GM20431 (cell line): ENCODE measurements around the gene SREBF1.
"Not testable (repeated sequence)": the region's sequence is repeated elsewhere in the genome, so short reads cannot be mapped to it uniquely, and the experiment has no call there.

ENCODE experiments used
- in situ Hi-C: fragments of 300-500 bp; cut with MseI, MboI; formaldehyde crosslinking; loops from one replicate; pipeline ENCODE4 v1.15.0; 2020; ENCODE audit warnings: low sequenced_read_pairs; ENCODE audit not compliant: unreplicated experiment

The SREBF1 gene

DNA sequence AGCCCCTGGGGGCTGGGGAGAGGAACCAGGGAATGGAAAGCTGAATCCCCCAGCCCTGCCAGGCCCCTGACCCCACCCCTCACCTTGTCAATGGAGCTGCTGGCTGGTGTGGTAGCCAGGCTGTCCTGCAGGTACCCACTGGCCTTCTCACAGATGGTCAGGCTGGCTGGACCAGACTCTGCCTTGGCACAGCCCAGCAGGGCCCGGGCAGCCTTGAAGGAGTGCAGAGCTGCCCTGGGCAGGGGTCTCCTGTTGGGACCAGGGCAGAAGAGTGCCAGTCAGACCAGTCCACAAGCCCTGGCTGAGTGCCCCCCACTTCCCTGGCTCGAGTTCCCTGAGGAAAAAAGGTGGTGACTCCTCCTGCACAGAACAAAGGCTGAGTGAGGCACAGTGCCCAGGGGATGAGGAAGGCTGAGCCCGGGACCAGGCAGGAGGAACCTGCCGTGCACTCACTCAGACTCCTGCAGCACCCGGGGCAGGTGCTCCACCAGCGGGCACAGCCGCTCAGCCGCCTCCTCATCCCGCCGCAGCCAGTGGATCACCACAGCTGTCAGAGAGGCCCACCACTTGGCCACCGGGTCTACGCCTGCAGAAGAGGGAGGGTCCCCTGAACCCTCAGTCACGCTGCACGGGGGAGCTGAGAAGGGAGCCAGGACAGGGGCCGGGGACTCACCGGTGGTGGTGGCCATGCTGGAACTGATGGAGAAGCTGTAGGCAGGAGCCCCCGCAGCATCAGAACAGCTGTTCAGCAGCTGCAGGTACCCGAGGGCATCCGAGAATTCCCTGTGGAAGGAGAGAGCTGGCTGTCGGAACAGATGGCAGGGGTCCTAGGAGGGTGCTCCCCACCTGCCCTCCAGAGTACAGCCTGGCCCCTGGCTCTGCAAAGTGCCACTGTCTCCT, 22.4 kb downstream of the SREBF1 start:
- in situ Hi-C loops = no loop called here

DNA sequence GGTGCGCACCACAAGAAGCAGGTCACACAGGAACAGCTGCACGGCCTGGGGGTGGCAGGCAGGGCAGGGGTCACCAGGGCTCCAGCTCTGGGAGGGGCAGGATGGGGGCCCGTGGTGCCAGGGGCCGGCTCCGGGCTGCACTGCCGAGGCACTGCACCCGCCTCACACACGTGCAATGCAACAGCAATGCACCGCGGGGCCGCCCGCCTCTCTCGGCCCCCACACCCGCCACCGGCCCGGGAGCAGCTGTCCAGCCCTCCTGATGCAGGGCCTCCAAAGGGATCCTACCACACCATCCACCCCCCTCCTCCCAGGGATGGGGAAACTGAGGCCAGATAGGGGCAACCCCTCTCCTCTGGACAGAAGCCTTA, 23.1 kb downstream of the SREBF1 start:
- in situ Hi-C loops = no loop called here

DNA sequence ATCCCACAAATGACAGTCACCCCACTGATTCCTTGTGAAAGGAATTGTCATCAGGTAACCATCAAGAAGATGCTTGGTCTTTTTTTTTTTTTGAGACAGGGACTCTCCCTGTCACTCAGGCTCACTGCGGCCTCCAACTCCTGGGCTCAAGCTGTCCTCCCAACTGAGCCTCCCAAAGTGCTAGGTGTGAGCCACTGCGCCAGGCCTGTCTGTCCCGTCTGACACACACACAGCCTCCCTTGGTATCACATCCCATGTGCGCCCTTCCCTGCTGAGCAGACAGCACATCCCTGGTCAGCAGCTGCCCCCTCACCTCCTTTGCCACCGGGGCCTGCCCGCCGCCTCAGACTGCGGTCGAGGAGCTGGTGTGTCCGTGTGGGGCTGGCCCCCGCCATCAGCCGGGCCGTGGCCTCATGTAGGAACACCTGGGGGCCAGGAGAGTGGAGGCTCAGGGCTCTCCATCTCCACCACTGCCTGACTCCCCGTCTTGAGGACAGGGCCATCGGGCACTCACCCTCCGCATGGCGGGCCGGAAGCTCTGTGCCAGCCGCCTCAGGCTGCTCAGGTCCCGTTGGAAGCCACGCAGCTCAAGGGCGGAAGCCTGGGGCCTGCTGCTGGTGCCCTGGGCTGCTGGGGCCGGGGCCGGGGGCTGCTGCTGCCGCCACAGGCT, 23.6 kb downstream of the SREBF1 start:
- in situ Hi-C loops = no loop called here

- in situ Hi-C loops = no loop called here
Observed at GRCh38 chr17:17812211-17813054, 24.4 kb downstream of the SREBF1 start.

- in situ Hi-C loops = no loop called here
Observed at GRCh38 chr17:17811381-17812210, 25.2 kb downstream of the SREBF1 start.

DNA sequence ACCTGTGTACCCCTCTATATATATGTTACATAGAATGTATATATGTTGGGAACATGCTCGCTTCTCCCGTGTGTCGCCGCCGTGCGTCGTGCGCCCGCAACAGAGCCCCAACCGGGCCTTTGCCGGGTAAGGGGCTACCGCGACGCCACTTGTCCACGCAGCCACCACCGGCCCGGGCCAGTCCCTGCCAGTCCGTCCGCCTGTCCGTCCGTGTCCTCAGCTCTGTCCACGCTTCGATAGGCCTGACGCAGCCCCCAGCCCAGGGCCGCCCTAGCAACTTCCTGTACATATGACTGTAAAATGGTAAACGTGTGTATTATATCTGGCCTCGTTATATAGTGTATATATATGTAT, 25.9 kb downstream of the SREBF1 start:
- in situ Hi-C loops = no loop called here

- in situ Hi-C loops = no loop called here
Observed at GRCh38 chr17:17810084-17810894, 26.5 kb downstream of the SREBF1 start.

GRCh38 chr17:17809531-17810083, 27.2 kb downstream of the SREBF1 start:
- in situ Hi-C loops = no loop called here

GRCh38 chr17:17808706-17809432, 27.9 kb downstream of the SREBF1 start:
- in situ Hi-C loops = no loop called here

GRCh38 chr17:17808200-17808599, 28.6 kb downstream of the SREBF1 start:
- in situ Hi-C loops = not testable (repeated sequence)

DNA sequence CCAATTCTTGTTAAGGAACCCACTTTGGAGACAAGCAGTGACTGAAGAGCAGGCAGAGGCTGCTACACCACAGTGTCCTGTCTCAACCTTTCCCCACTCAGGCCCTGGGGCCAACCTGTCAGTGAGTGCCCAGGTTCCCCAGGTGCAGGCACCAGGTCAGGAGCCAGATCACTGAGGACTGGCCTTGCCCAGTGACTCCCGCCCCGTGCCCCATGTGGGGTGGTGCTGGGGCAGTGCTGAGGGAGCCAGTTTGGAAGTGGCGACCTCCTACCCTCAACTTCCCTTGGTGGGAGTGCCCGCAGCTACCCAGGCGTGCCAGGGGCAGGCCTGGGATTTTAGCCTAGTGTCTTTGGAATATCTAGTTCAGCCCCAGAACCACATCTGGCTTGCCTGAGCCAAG, 29.3 kb downstream of the SREBF1 start:
- in situ Hi-C loops = no loop called here

DNA sequence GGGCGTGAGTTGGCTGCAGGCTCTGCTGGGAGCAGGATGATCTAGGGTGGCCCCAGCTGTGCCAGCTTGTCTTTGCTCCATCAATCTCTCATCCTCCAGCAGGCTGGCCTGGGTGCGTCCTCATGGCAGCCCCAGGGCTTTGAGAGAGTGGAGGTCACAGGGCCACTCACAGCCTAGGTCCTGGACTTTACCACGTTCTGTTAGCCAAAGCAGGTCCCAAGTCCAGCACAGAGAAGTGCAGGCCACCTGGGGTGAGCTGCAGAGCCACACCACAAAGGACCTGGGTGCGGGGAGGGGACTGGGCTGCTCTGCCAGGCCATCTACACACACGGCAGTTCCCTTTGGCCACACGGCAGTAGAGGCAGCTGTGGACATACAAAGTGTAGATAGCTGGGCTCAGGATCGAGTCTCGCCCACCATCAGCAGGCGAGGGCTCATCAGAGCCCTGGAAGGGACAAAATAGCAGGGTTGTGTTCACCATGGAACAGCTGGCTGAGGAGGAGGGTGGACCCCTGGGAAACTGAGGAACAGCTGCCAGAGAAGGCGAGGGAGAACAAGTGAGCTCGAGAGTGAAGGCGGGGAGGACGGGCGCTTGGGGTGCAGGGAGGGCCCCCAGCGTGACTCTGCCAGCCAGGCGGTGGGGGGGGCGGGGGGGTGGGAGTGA, 30.0 kb downstream of the SREBF1 start:
- in situ Hi-C loops = no loop called here

DNA sequence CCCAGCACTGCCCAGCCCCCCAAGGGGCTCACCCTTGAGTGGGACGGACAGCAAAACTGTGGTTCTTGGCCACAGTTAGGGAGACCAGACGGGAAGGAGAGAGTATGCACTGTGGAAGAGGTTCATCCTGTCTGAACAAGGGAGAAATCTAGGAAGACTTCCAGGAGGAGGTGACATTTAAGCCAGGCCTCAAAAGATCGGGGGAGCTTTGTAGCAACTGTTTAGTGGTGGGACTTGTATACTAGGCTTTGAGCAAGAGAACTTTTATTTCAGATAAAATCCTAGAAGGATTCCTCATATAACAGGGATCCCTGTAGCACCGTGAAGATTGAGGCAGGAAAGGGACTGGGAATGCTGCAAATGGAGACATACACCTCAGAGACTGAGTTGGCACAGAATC, 30.8 kb downstream of the SREBF1 start:
- in situ Hi-C loops = no loop called here

GRCh38 chr17:17805575-17805974, 31.2 kb downstream of the SREBF1 start:
- in situ Hi-C loops = no loop called here

GRCh38 chr17:17804007-17804406, 32.8 kb downstream of the SREBF1 start:
- in situ Hi-C loops = no loop called here

- in situ Hi-C loops = no loop called here
Observed at GRCh38 chr17:17801800-17802481, 34.8 kb downstream of the SREBF1 start.

- in situ Hi-C loops = no loop called here
Observed at GRCh38 chr17:17800504-17801021, 36.2 kb downstream of the SREBF1 start.
